Mesenchymal stem cell (in vitro differentiated cells and primary cell): ENCODE data around the gene CDH1.
A peak's percentile ranks its signal among the peaks of the same experiment; 100 is the strongest.

Experiments
- DNase-seq: peaks from one replicate; pipeline ENCODE4 v3.0.0-alpha.2; 2013
- H2AFZ ChIP-seq: one replicate; pipeline ENCODE4 v1.6.1; 2013; ENCODE audit warnings: low read depth, mild to moderate bottlenecking, control low read depth, inconsistent platforms, low read length, moderate library complexity
- H2AK5ac ChIP-seq: 2 replicates; pipeline ENCODE4 v1.6.1; 2013; ENCODE audit warnings: low read length, moderate library complexity, mild to moderate bottlenecking, inconsistent platforms; ENCODE audit not compliant: severe bottlenecking
- H2BK120ac ChIP-seq: one replicate; pipeline ENCODE4 v1.6.1; 2013; ENCODE audit warnings: low read depth, mild to moderate bottlenecking, inconsistent platforms, low read length, moderate library complexity
- H2BK12ac ChIP-seq, 2 experiments: one replicate each; pipeline ENCODE4 v1.6.1; 2013; ENCODE audit warnings: inconsistent platforms in 2 of 2, low read length in 2 of 2, mild to moderate bottlenecking in 2 of 2, moderate library complexity in 2 of 2, control low read depth in 1 of 2
- H2BK15ac ChIP-seq: one replicate; pipeline ENCODE4 v1.6.1; 2013; ENCODE audit warnings: mild to moderate bottlenecking, low read depth, inconsistent platforms; ENCODE audit not compliant: poor library complexity, severe bottlenecking
- H2BK5ac ChIP-seq: 2 replicates; pipeline ENCODE4 v1.6.1; 2013; ENCODE audit warnings: low read depth, mild to moderate bottlenecking, low read length, control low read depth, inconsistent platforms; ENCODE audit not compliant: poor library complexity, severe bottlenecking
- H3K14ac ChIP-seq, 2 experiments: one replicate each; pipeline ENCODE4 v1.6.1; 2013; ENCODE audit warnings: inconsistent platforms in 2 of 2, low read length in 2 of 2, control low read depth in 1 of 2, mild to moderate bottlenecking in 1 of 2, moderate library complexity in 1 of 2
- H3K18ac ChIP-seq, 2 experiments: one replicate each; pipeline ENCODE4 v1.6.1; 2013; ENCODE audit warnings: inconsistent platforms in 2 of 2, low read length in 2 of 2, control low read depth in 1 of 2, low read depth in 1 of 2, mild to moderate bottlenecking in 1 of 2
- H3K23ac ChIP-seq, 2 experiments: one replicate each; pipeline ENCODE4 v1.6.1; 2013; ENCODE audit warnings: inconsistent platforms in 2 of 2, low read length in 2 of 2, mild to moderate bottlenecking in 2 of 2, moderate library complexity in 2 of 2, control low read depth in 1 of 2
- H3K27ac ChIP-seq: 2 replicates; pipeline ENCODE4 v1.5.1; 2013; ENCODE audit warnings: mild to moderate bottlenecking, moderate library complexity, low read length, control low read depth, inconsistent platforms; ENCODE audit not compliant: poor library complexity, severe bottlenecking
- H3K27me3 ChIP-seq, 2 experiments: 2 replicates each; pipeline versions ENCODE4 v1.6.1 to v1.7.0; 2013; ENCODE audit warnings: low read length in 2 of 2, mild to moderate bottlenecking in 2 of 2, moderate library complexity in 2 of 2, control low read depth in 1 of 2, inconsistent platforms in 1 of 2; ENCODE audit not compliant: control insufficient read depth in 1 of 2, insufficient read depth in 1 of 2
- H3K36me3 ChIP-seq, 2 experiments: 2 replicates each; pipeline versions ENCODE4 v1.6.1 to v1.7.0; 2013; ENCODE audit warnings: low read length in 2 of 2, control low read depth in 1 of 2, inconsistent platforms in 1 of 2, low read depth in 1 of 2, mild to moderate bottlenecking in 1 of 2; ENCODE audit not compliant: insufficient read depth in 2 of 2, control insufficient read depth in 1 of 2
- H3K4ac ChIP-seq, 2 experiments: one replicate each; pipeline ENCODE4 v1.6.1; 2013; ENCODE audit warnings: inconsistent platforms in 2 of 2, low read length in 2 of 2, mild to moderate bottlenecking in 2 of 2, moderate library complexity in 2 of 2, control low read depth in 1 of 2, low read depth in 1 of 2
- H3K4me1 ChIP-seq: 2 replicates; pipeline ENCODE4 v1.6.1; 2013; ENCODE audit warnings: low read depth, low read length, control low read depth; ENCODE audit not compliant: control insufficient read depth, insufficient read depth
- H3K4me2 ChIP-seq: 2 replicates; pipeline ENCODE4 v1.6.1; 2013; ENCODE audit warnings: low read length, mild to moderate bottlenecking, inconsistent platforms; ENCODE audit not compliant: poor library complexity, severe bottlenecking
- H3K4me3 ChIP-seq, 2 experiments: 2 replicates each; pipeline versions ENCODE4 v1.5.1 to v1.7.0; 2013; ENCODE audit warnings: low read length in 2 of 2, mild to moderate bottlenecking in 2 of 2, control low read depth in 1 of 2, low read depth in 1 of 2; ENCODE audit not compliant: insufficient read depth in 1 of 2
- H3K79me1 ChIP-seq: replicated peaks from 2 replicates; pipeline ENCODE4 v1.6.1; 2013; ENCODE audit warnings: mild to moderate bottlenecking, control low read depth, low read length, inconsistent platforms; ENCODE audit not compliant: poor library complexity, severe bottlenecking
- H3K9ac ChIP-seq: 2 replicates; pipeline ENCODE4 v1.7.0; 2013; ENCODE audit warnings: mild to moderate bottlenecking, low read length, moderate library complexity
- H3K9me3 ChIP-seq: 2 replicates; pipeline ENCODE4 v1.7.0; 2013; ENCODE audit warnings: mild to moderate bottlenecking, low read length; ENCODE audit not compliant: control insufficient read depth
- H4K8ac ChIP-seq: one replicate; pipeline ENCODE4 v1.6.1; 2013; ENCODE audit warnings: inconsistent platforms, mild to moderate bottlenecking, low read length, moderate library complexity
- H4K91ac ChIP-seq: one replicate; pipeline ENCODE4 v1.6.1; 2013; ENCODE audit warnings: mild to moderate bottlenecking, low read length, inconsistent platforms
- WGBS: methylation state at CpG from one replicate; pipeline ENCODE4 v1.1.7; 2013; ENCODE audit warnings: mixed read lengths; 5-methylcytosine and 5-hydroxymethylcytosine counted together

The CDH1 gene

GRCh38 chr16:68698091-68698490, 39.0 kb upstream of the CDH1 start:
- H2AFZ ChIP-seq: no peak overlapping the region
- H4K91ac ChIP-seq: no peak overlapping the region
- no peak overlapping the region for H3K18ac ChIP-seq
- no peaks in the 10 kb centered on the region for H3K36me3 ChIP-seq
- no peak overlapping the region for H3K9ac ChIP-seq
- H3K4me1 ChIP-seq: peaks cover 2% of the 10 kb centered on the region
- no peak overlapping the region for H3K27ac ChIP-seq
- no peak overlapping the region for H3K4me3 ChIP-seq
- 92% methylated on average over 23 of the region's 23 CpGs for WGBS
- H2BK12ac ChIP-seq: no peak overlapping the region
- peaks cover 14 to 30% of the 10 kb centered on the region in 2 experiments for H3K27me3 ChIP-seq
- H3K4ac ChIP-seq: no peak overlapping the region
- no peak overlapping the region for H3K14ac ChIP-seq
- H4K8ac ChIP-seq: no peak overlapping the region
- no peak overlapping the region for H2BK120ac ChIP-seq
- H3K79me1 ChIP-seq: no peaks in the 10 kb centered on the region
- no peak overlapping the region for H3K23ac ChIP-seq
- H2BK15ac ChIP-seq: no peak overlapping the region
- no peak overlapping the region for H2BK5ac ChIP-seq
- H2AK5ac ChIP-seq: no peak overlapping the region
- no peaks in the 10 kb centered on the region for H3K9me3 ChIP-seq
- no peak for DNase-seq
- no peak overlapping the region for H3K4me2 ChIP-seq

- H2AFZ ChIP-seq: no peak overlapping the region
- H3K4me1 ChIP-seq: peaks cover 4% of the 10 kb centered on the region
- H2BK120ac ChIP-seq: no peak overlapping the region
- 33% methylated on average over 6 of the region's 6 CpGs for WGBS
- H3K4me2 ChIP-seq: no peak overlapping the region
- no peaks in the 10 kb centered on the region for H3K79me1 ChIP-seq
- H3K4me3 ChIP-seq: no peak overlapping the region
- no peak overlapping the region for H3K14ac ChIP-seq
- no peak overlapping the region for H3K18ac ChIP-seq
- no peak overlapping the region for H3K27ac ChIP-seq
- no peak overlapping the region for H4K91ac ChIP-seq
- H2AK5ac ChIP-seq: no peak overlapping the region
- peaks cover 10 to 21% of the 10 kb centered on the region in 2 experiments for H3K27me3 ChIP-seq
- H4K8ac ChIP-seq: no peak overlapping the region
- no peak overlapping the region for H3K9ac ChIP-seq
- H3K36me3 ChIP-seq: no peaks in the 10 kb centered on the region
- H3K23ac ChIP-seq: no peak overlapping the region
- H3K9me3 ChIP-seq: no peaks in the 10 kb centered on the region
- peak; percentile 54 for DNase-seq
- H3K4ac ChIP-seq: no peak overlapping the region
- no peak overlapping the region for H2BK5ac ChIP-seq
- no peak overlapping the region for H2BK15ac ChIP-seq
- no peak overlapping the region for H2BK12ac ChIP-seq
These were observed 37.0 kb upstream of the CDH1 start for GRCh38 chr16:68700120-68700519.

- H3K9ac ChIP-seq: no peak overlapping the region
- H3K36me3 ChIP-seq: no peaks in the 10 kb centered on the region
- no peak for DNase-seq
- no peak overlapping the region for H3K4me3 ChIP-seq
- no peak overlapping the region for H2AK5ac ChIP-seq
- H2BK5ac ChIP-seq: no peak overlapping the region
- H3K79me1 ChIP-seq: no peaks in the 10 kb centered on the region
- no peaks in the 10 kb centered on the region for H3K9me3 ChIP-seq
- 93% methylated on average over 4 of the region's 5 CpGs for WGBS
- no peak overlapping the region for H3K27ac ChIP-seq
- no peak overlapping the region for H2BK120ac ChIP-seq
- H3K4me2 ChIP-seq: no peak overlapping the region
- H2BK12ac ChIP-seq: no peak overlapping the region
- peaks cover 10 to 22% of the 10 kb centered on the region in 2 experiments for H3K27me3 ChIP-seq
- peaks cover 4% of the 10 kb centered on the region for H3K4me1 ChIP-seq
- H3K23ac ChIP-seq: peak overlapping the region in 1 of 2 experiments; percentile 31
- H3K4ac ChIP-seq: no peak overlapping the region
- no peak overlapping the region for H4K8ac ChIP-seq
- H2AFZ ChIP-seq: no peak overlapping the region
- H3K14ac ChIP-seq: no peak overlapping the region
- H3K18ac ChIP-seq: no peak overlapping the region
- no peak overlapping the region for H4K91ac ChIP-seq
- H2BK15ac ChIP-seq: peak overlapping the region; percentile 48
These were observed 36.3 kb upstream of the CDH1 start for GRCh38 chr16:68700831-68701230.

GRCh38 chr16:68704232-68704867, 32.7 kb upstream of the CDH1 start:
- no peak overlapping the region for H3K4ac ChIP-seq
- H3K23ac ChIP-seq: no peak overlapping the region
- no peak overlapping the region for H3K4me2 ChIP-seq
- H3K14ac ChIP-seq: no peak overlapping the region
- H2BK12ac ChIP-seq: no peak overlapping the region
- no peaks in the 10 kb centered on the region for H3K9me3 ChIP-seq
- H4K8ac ChIP-seq: no peak overlapping the region
- H2BK5ac ChIP-seq: no peak overlapping the region
- peaks cover 19% of the 10 kb centered on the region for H3K4me1 ChIP-seq
- DNase-seq: peak; percentile 63
- no peak overlapping the region for H2BK120ac ChIP-seq
- H3K27me3 ChIP-seq: peaks cover 6% of the 10 kb centered on the region in 2 experiments
- no peak overlapping the region for H3K9ac ChIP-seq
- no peak overlapping the region for H4K91ac ChIP-seq
- no peaks in the 10 kb centered on the region for H3K36me3 ChIP-seq
- H2AK5ac ChIP-seq: no peak overlapping the region
- no peak overlapping the region for H3K18ac ChIP-seq
- H3K27ac ChIP-seq: no peak overlapping the region
- 70% methylated on average over 13 of the region's 15 CpGs for WGBS
- no peaks in the 10 kb centered on the region for H3K79me1 ChIP-seq
- no peak overlapping the region for H2BK15ac ChIP-seq
- H3K4me3 ChIP-seq: no peak overlapping the region
- H2AFZ ChIP-seq: no peak overlapping the region
